CD4-positive, alpha-beta T cell (primary cell): Measurements from ENCODE around the gene EIF4B. TPM values are rescaled to one million over a fixed set of nuclear protein-coding genes. Genes with fewer than 3 reads are reported as not detected.

Experiments used
- ATAC-seq: fragments of 200-7000 bp; cut with Tn5 transposase; one replicate; pipeline ENCODE4 v1.10.0; 2022; ENCODE audit warnings: mild to moderate bottlenecking; ENCODE audit not compliant: poor library complexity
- CTCF ChIA-PET: fragments of 350-600 bp; sonication (Branson Sonifier 250); formaldehyde crosslinking; loops from one replicate; lab custom pipeline; 2021; ENCODE audit warnings: antibody characterized with exemption, inconsistent platforms; lab: Charles Lee
- POLR2A ChIA-PET: fragments of 350-600 bp; sonication (Branson Sonifier 250); formaldehyde crosslinking; loops from one replicate; lab custom pipeline; 2021; ENCODE audit warnings: antibody characterized with exemption, inconsistent platforms; lab: Charles Lee
- DNase-seq, 14 experiments: peaks; one replicate each; pipeline ENCODE4 v3.0.0-alpha.2; 2013 to 2020; ENCODE audit warnings: mixed read lengths in 2 of 14
- H3K27ac ChIP-seq, 2 donors: one replicate each; pipeline versions ENCODE4 v1.5.1 to v1.7.0; 2013; ENCODE audit warnings: low read length in 2 of 2, low read depth in 1 of 2, mild to moderate bottlenecking in 1 of 2
- H3K27me3 ChIP-seq, 2 experiments: 1 replicate in 1 of 2; 2 replicates in 1 of 2; pipeline versions ENCODE4 v1.6.1 to v1.7.0; 2013; ENCODE audit warnings: low read length in 2 of 2, control low read depth in 1 of 2, mild to moderate bottlenecking in 1 of 2, moderate library complexity in 1 of 2; ENCODE audit not compliant: insufficient read depth in 2 of 2, control insufficient read depth in 1 of 2
- H3K36me3 ChIP-seq: one replicate; pipeline ENCODE4 v1.6.1; 2013; ENCODE audit warnings: low read length, control low read depth; ENCODE audit not compliant: insufficient read depth
- H3K4me1 ChIP-seq: one replicate; pipeline ENCODE4 v1.6.1; 2013; ENCODE audit warnings: low read length, control low read depth; ENCODE audit not compliant: insufficient read depth
- H3K4me3 ChIP-seq: one replicate; pipeline ENCODE4 v1.5.1; 2013; ENCODE audit warnings: mild to moderate bottlenecking, low read length, moderate library complexity
- H3K9me3 ChIP-seq, 2 experiments: 1 replicate in 1 of 2; 2 replicates in 1 of 2; pipeline versions ENCODE4 v1.6.1 to v1.7.0; 2013; ENCODE audit warnings: low read length in 2 of 2, mild to moderate bottlenecking in 2 of 2, control low read depth in 1 of 2, moderate library complexity in 1 of 2; ENCODE audit not compliant: control insufficient read depth in 1 of 2, insufficient read depth in 1 of 2
- H3K27ac Mint-ChIP-seq: one replicate; pipeline ENCODE4 v1.8.0; 2020; ENCODE audit warnings: mixed read lengths
- H3K27me3 Mint-ChIP-seq: one replicate; pipeline ENCODE4 v1.8.0; 2021; ENCODE audit warnings: mixed read lengths
- H3K36me3 Mint-ChIP-seq: one replicate; pipeline ENCODE4 v1.8.0; 2021; ENCODE audit warnings: low read depth, mixed read lengths
- H3K4me1 Mint-ChIP-seq: one replicate; pipeline ENCODE4 v1.8.0; 2021; ENCODE audit warnings: low read depth, mixed read lengths
- H3K4me3 Mint-ChIP-seq: one replicate; pipeline ENCODE4 v1.8.0; 2020; ENCODE audit warnings: mild to moderate bottlenecking, mixed read lengths
- H3K9me3 Mint-ChIP-seq: one replicate; pipeline ENCODE4 v1.8.0; 2020; ENCODE audit warnings: mixed read lengths
- CTCF ChIP-seq: fragments of 200-600 bp; IDR thresholded peaks from one replicate; pipeline ENCODE4 v1.8.0; 2022; ENCODE audit warnings: antibody characterized with exemption, mild to moderate bottlenecking
- intact Hi-C, 2 experiments: fragments of 100-400 bp; cut with DNase I in 1 of 2; cut with micrococcal nuclease in 1 of 2; formaldehyde crosslinking; loops; one replicate each; pipeline versions ENCODE4 v1.15.1 to v1.9.0; 2023 to 2025; cut with DNase I, micrococcal nuclease
- polyA plus RNA-seq, 2 donors: library from polyadenylated mRNA; unstranded; fragments of 120-200 nt; gene quantifications; one replicate each; pipeline ENCODE4 v1.2.1, GENCODE V29; 2013
- total RNA-seq, 174 experiments: library from RNA in 2 of 174; stranded (reverse) in 2 of 174; gene quantifications; one replicate each; pipeline ENCODE4 v1.2.3 and lab custom pipeline; 2021 to 2026

Gene EIF4B
- total RNA-seq = 100 to 1,000 TPM; 794 to 806 TPM
- 506 TPM for polyA plus RNA-seq (2013, experiment 1 of 2)
- polyA plus RNA-seq (2013, experiment 2 of 2) = 520 TPM
- total RNA-seq (lab: John Stamatoyannopoulos, UW) = 651 to 1,857 (median 1,119) reads per million in 172 experiments

- peaks cover 50% of the 10 kb centered on the region for H3K4me1 ChIP-seq
- peak within 1 kb of the TSS; percentile 90 to 97 for H3K27ac ChIP-seq
- intact Hi-C loops = loop anchor here in 1 of 2 experiments (5.0 to 10.0 kb wide), 5 partner anchors 41 to 981 kb away; partner anchors contain the start of genes CALCOCO1, MYG1, PCBP2 and PFDN5
- no peaks in the 10 kb centered on the region for H3K9me3 Mint-ChIP-seq
- H3K27me3 ChIP-seq = no peaks in the 10 kb centered on the region
- H3K27me3 Mint-ChIP-seq = no peaks in the 10 kb centered on the region
- peak within 1 kb of the TSS; percentile 99 for H3K4me3 Mint-ChIP-seq
- ChIA-PET POLR2A (interaction anchor here (0.6 to 1.8 kb wide), 33 partner anchors 11 to 1924 kb away, joined by 3 to 20 read pairs (median 4); partner anchors contain the start of genes AAAS, ATG101, COPZ1 and CSAD), CTCF (interaction anchor here (0.8 to 1.4 kb wide), 5 partner anchors 11 to 981 kb away, joined by 3 to 4 read pairs (median 3); no protein-coding TSS in a partner anchor)
- peak within 1 kb of the TSS; percentile 99 for H3K27ac Mint-ChIP-seq
- ATAC-seq (peak; percentile 85), DNase-seq (peak; percentile 98 to 100 (median 99))
- H3K4me1 Mint-ChIP-seq = peaks cover 57% of the 10 kb centered on the region
- TF ChIP-seq CTCF = no peak
- H3K36me3 ChIP-seq = peaks cover 25% of the 10 kb centered on the region
- peak within 1 kb of the TSS; percentile 100 for H3K4me3 ChIP-seq
- H3K36me3 Mint-ChIP-seq = peaks cover 38% of the 10 kb centered on the region
- no peaks in the 10 kb centered on the region for H3K9me3 ChIP-seq
These were observed at the start of gene EIF4B for GRCh38 chr12:53005986-53006809. Gene EIF4B, plus strand, starts transcription at chr12:53006456. Its CDS starts 28 bp downstream, at chr12:53006484.

GRCh38 chr12:52956987-52957386, 49.3 kb upstream of the EIF4B start:
- H3K4me1 Mint-ChIP-seq = peaks cover 6% of the 10 kb centered on the region
- no peaks in the 10 kb centered on the region for H3K36me3 ChIP-seq
- ATAC-seq (peak; percentile 57), DNase-seq (peak in 4 of 14 experiments; percentile 6 to 33 (median 14))
- intact Hi-C loops = no loop called here
- peaks cover 6% of the 10 kb centered on the region for H3K36me3 Mint-ChIP-seq
- no peaks in the 10 kb centered on the region for H3K27me3 Mint-ChIP-seq
- ChIA-PET CTCF (interaction anchor here (0.9 to 2.7 kb wide), 4 partner anchors 17 to 77 kb away, joined by 3 to 9 read pairs (median 4); no protein-coding TSS in a partner anchor), POLR2A (interaction anchor here (0.7 to 0.9 kb wide), 2 partner anchors 11 to 49 kb away, joined by 3 read pairs; no protein-coding TSS in a partner anchor)
- H3K4me3 ChIP-seq = no peak overlapping the region
- H3K9me3 ChIP-seq = no peaks in the 10 kb centered on the region
- no peaks in the 10 kb centered on the region for H3K27me3 ChIP-seq
- H3K9me3 Mint-ChIP-seq = no peaks in the 10 kb centered on the region
- no peak overlapping the region for H3K4me3 Mint-ChIP-seq
- TF ChIP-seq CTCF = no peak
- no peak overlapping the region for H3K27ac ChIP-seq
- peak overlapping the region; percentile 58 for H3K27ac Mint-ChIP-seq
- H3K4me1 ChIP-seq = peaks cover 8% of the 10 kb centered on the region

- H3K27ac ChIP-seq = no peak overlapping the region
- intact Hi-C loops = no loop called here
- ATAC-seq (no peak), DNase-seq (no peak)
- Mint-ChIP-seq H3K9me3 (no peaks in the 10 kb centered on the region), H3K27ac (no peak overlapping the region), H3K36me3 (no peaks in the 10 kb centered on the region), H3K27me3 (peaks cover 26% of the 10 kb centered on the region), H3K4me1 (no peaks in the 10 kb centered on the region), H3K4me3 (no peak overlapping the region)
- H3K9me3 ChIP-seq = peaks cover 0 to 5% of the 10 kb centered on the region in 2 experiments
- peaks cover 8 to 13% of the 10 kb centered on the region in 2 experiments for H3K27me3 ChIP-seq
- ChIA-PET CTCF (interaction anchor here (0.6 kb wide), 1 partner anchor 75 kb away, joined by 3 read pairs; no protein-coding TSS in a partner anchor), POLR2A (no interaction called here)
- H3K4me3 ChIP-seq = no peak overlapping the region
- H3K4me1 ChIP-seq = peaks cover 4% of the 10 kb centered on the region
- TF ChIP-seq CTCF = no peak
- H3K36me3 ChIP-seq = no peaks in the 10 kb centered on the region
These were observed 41.5 kb upstream of the EIF4B start for GRCh38 chr12:52964556-52965336.
